ENCODE measurements around the gene MAGI1.

DNA sequence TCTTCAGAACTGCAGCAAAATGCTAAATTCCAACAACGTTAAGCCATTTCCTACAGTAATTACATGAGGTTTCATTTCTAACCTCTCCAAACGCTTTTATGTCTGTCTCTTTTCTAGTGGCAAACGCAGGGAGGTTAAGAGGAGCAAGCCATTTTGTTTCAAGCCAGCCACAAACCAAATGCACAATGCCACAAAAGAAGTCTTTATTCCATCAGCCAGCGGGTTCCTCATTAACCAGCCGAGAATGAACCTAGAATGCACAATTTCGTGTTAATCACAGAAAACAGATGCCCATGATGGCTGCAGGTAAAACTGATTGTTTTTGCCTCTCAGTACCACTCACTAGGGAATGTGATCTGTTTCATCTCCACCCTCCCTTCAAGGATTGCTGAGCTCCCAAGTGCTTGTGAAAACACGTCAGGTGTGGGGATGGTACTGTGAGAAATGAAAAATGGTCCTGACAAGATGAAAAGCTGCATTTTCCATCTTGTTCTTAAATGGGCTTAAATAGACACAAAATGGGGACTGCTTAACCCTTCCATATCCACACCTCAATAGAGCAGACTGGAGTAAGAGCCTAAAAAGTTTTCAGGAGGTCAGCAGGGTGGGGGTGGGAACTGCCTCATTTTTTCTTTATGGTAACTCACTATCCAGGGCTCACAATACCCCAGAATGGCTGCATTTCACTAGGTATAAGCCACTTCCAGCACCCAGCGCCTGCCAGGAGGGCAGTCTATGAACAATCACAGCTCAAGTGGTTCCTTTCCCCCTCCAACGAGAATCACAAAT, 277.1 kb downstream of the MAGI1 start:
- TF ChIP-seq, protein P1, sequence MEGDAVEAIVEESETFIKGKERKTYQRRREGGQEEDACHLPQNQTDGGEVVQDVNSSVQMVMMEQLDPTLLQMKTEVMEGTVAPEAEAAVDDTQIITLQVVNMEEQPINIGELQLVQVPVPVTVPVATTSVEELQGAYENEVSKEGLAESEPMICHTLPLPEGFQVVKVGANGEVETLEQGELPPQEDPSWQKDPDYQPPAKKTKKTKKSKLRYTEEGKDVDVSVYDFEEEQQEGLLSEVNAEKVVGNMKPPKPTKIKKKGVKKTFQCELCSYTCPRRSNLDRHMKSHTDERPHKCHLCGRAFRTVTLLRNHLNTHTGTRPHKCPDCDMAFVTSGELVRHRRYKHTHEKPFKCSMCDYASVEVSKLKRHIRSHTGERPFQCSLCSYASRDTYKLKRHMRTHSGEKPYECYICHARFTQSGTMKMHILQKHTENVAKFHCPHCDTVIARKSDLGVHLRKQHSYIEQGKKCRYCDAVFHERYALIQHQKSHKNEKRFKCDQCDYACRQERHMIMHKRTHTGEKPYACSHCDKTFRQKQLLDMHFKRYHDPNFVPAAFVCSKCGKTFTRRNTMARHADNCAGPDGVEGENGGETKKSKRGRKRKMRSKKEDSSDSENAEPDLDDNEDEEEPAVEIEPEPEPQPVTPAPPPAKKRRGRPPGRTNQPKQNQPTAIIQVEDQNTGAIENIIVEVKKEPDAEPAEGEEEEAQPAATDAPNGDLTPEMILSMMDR (IDR thresholded peaks at IDR 0.05; ENCODE audit: insufficient read depth, low read length, poor library complexity, severe bottlenecking): no peak
- TF ChIP-seq EZH2phosphoT487 (conservative IDR thresholded peaks at IDR 0.05; ENCODE audit: low read length): no peak
